ENCODE data around the gene VHLL. TPM values are rescaled to one million over a fixed set of nuclear protein-coding genes. Genes with fewer than 3 reads are reported as not detected.

The VHLL gene
- total RNA-seq, 2 donors from 2014 or later, result not detected

GRCh38 chr1:156320560-156320959 is 21.5 kb upstream of the VHLL start:
- no peaks in the 10 kb centered on the region for H3K27me3 Mint-ChIP-seq (ENCODE audit: insufficient read depth)
- Histone ChIP-seq H3K36me3 (ENCODE audit: control insufficient read depth, insufficient read depth, low read length) (peaks cover 89% of the 10 kb centered on the region), H3K4me3 (ENCODE audit: low read length) (no peak overlapping the region), H3K27ac (ENCODE audit: low read depth, low read length) (no peak overlapping the region), H3K4me1 (ENCODE audit: control insufficient read depth, insufficient read depth, low read length) (no peaks in the 10 kb centered on the region), H3K9ac (ENCODE audit: extremely low read depth, low read length, poor library complexity, severe bottlenecking) (no peak overlapping the region), H3K9me3 (ENCODE audit: control insufficient read depth, low read length) (no peaks in the 10 kb centered on the region), H3K27me3 (ENCODE audit: control insufficient read depth, insufficient read depth, low read length, poor library complexity, severe bottlenecking) (no peaks in the 10 kb centered on the region)
- no peaks in the 10 kb centered on the region for H3K9me3 Mint-ChIP-seq
- peaks cover 86% of the 10 kb centered on the region for H3K36me3 Mint-ChIP-seq (ENCODE audit: low read depth)
- TF ChIP-seq CTCF (conservative IDR thresholded peaks at IDR 0.05), result no peak
- no peaks in the 10 kb centered on the region for H3K4me1 Mint-ChIP-seq
- H3K27ac Mint-ChIP-seq, result no peak overlapping the region
- WGBS, 2 experiments (ENCODE audit: insufficient coverage in 1 of 2, insufficient read length in 1 of 2), result 89 to 100% methylated on average over 3 of the region's 3 CpGs
- DNase-seq, result no peak
- no peak overlapping the region for H3K4me3 Mint-ChIP-seq

GRCh38 chr1:156319664-156320063 is 20.6 kb upstream of the VHLL start:
- peaks cover 85% of the 10 kb centered on the region for H3K36me3 Mint-ChIP-seq (ENCODE audit: low read depth)
- no peaks in the 10 kb centered on the region for H3K27me3 Mint-ChIP-seq (ENCODE audit: insufficient read depth)
- Histone ChIP-seq H3K27me3 (ENCODE audit: control insufficient read depth, insufficient read depth, low read length, poor library complexity, severe bottlenecking) (no peaks in the 10 kb centered on the region), H3K9ac (ENCODE audit: extremely low read depth, low read length, poor library complexity, severe bottlenecking) (no peak overlapping the region), H3K36me3 (ENCODE audit: control insufficient read depth, insufficient read depth, low read length) (peaks cover 89% of the 10 kb centered on the region), H3K9me3 (ENCODE audit: control insufficient read depth, low read length) (no peaks in the 10 kb centered on the region), H3K4me3 (ENCODE audit: low read length) (no peak overlapping the region), H3K27ac (ENCODE audit: low read depth, low read length) (no peak overlapping the region), H3K4me1 (ENCODE audit: control insufficient read depth, insufficient read depth, low read length) (no peaks in the 10 kb centered on the region)
- peak; percentile 80 for TF ChIP-seq CTCF (conservative IDR thresholded peaks at IDR 0.05)
- H3K4me1 Mint-ChIP-seq, result no peaks in the 10 kb centered on the region
- H3K9me3 Mint-ChIP-seq, result no peaks in the 10 kb centered on the region
- no peak for DNase-seq
- no peak overlapping the region for H3K4me3 Mint-ChIP-seq
- 86% methylated on average over 1 of the region's 1 CpG; no CpG with 5 or more reads in 1 of the 2 experiments for WGBS, 2 experiments (ENCODE audit: insufficient coverage in 1 of 2, insufficient read length in 1 of 2)
- no peak overlapping the region for H3K27ac Mint-ChIP-seq

- no peaks in the 10 kb centered on the region for H3K9me3 Mint-ChIP-seq
- Histone ChIP-seq H3K27me3 (ENCODE audit: control insufficient read depth, insufficient read depth, low read length, poor library complexity, severe bottlenecking) (no peaks in the 10 kb centered on the region), H3K9ac (ENCODE audit: extremely low read depth, low read length, poor library complexity, severe bottlenecking) (no peak overlapping the region), H3K9me3 (ENCODE audit: control insufficient read depth, low read length) (no peaks in the 10 kb centered on the region), H3K27ac (ENCODE audit: low read depth, low read length) (no peak overlapping the region), H3K4me3 (ENCODE audit: low read length) (no peak overlapping the region), H3K4me1 (ENCODE audit: control insufficient read depth, insufficient read depth, low read length) (no peaks in the 10 kb centered on the region), H3K36me3 (ENCODE audit: control insufficient read depth, insufficient read depth, low read length) (peaks cover 96% of the 10 kb centered on the region)
- no peaks in the 10 kb centered on the region for H3K27me3 Mint-ChIP-seq (ENCODE audit: insufficient read depth)
- 97% methylated on average over 7 of the region's 7 CpGs for WGBS, 2 experiments (ENCODE audit: insufficient coverage in 1 of 2, insufficient read length in 1 of 2)
- no peak for DNase-seq
- peaks cover 86% of the 10 kb centered on the region for H3K36me3 Mint-ChIP-seq (ENCODE audit: low read depth)
- H3K4me3 Mint-ChIP-seq, result no peak overlapping the region
- no peaks in the 10 kb centered on the region for H3K4me1 Mint-ChIP-seq
- no peak for TF ChIP-seq CTCF (conservative IDR thresholded peaks at IDR 0.05)
- H3K27ac Mint-ChIP-seq, result no peak overlapping the region
Observed at GRCh38 chr1:156316909-156317308, 17.8 kb upstream of the VHLL start.

Data from endodermal cell (in vitro differentiated cells).